Fibroblast of pulmonary artery (primary cell): Measurements from ENCODE around the gene SPDEF.

ENCODE experiments used
- DNase-seq: peaks from one replicate; pipeline ENCODE4 v3.0.0-alpha.2; 2010; ENCODE audit warnings: low read depth
- H3K4me3 ChIP-seq: replicated peaks from 2 replicates; pipeline ENCODE4 v1.5.1; 2011; ENCODE audit warnings: low read depth, mild to moderate bottlenecking, control low read depth, low read length, moderate library complexity
- TF ChIP-seq, protein P1 (sequence below): IDR thresholded peaks from 2 replicates; pipeline ENCODE4 v1.5.1; 2011; ENCODE audit warnings: mild to moderate bottlenecking, control low read depth, low read length, inconsistent platforms; ENCODE audit errors: missing control alignments

SPDEF gene

DNA sequence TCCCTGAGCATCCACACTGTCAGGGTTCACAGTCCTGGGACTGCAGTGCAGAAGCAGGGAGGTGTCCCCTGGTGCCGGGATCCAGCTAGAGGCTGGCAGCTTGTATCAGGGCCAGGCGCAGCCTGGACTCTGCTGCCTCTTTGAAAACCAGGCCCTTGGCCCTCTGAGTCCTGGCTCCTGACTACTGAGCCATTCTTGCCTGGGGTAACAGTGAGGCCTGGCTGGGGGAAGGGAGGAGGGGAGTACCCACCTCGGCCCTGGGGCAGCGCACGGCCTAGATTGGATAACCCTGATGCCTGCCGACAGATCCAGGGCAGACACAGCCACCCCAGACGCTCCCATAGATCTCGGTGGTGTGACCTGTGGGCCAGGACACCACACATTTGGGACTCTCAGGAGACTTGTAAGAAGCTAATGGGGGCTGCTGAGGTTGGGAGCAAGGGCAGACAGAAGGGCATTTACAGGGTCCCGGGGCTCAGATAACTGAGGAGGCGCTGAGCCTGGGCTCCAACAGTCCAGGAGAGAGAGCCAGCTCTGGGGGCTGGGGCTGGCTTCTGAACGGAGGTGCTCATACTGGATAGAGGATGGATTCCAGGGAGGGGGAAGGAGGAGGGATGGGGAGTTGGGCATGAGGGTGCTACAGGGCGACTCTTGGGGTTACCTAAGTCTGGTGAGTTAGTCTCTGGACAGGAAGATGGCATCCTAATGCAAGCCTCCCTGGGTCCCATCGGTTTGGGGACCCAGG, 30.5 kb downstream of the SPDEF start:
- TF ChIP-seq, protein P1, sequence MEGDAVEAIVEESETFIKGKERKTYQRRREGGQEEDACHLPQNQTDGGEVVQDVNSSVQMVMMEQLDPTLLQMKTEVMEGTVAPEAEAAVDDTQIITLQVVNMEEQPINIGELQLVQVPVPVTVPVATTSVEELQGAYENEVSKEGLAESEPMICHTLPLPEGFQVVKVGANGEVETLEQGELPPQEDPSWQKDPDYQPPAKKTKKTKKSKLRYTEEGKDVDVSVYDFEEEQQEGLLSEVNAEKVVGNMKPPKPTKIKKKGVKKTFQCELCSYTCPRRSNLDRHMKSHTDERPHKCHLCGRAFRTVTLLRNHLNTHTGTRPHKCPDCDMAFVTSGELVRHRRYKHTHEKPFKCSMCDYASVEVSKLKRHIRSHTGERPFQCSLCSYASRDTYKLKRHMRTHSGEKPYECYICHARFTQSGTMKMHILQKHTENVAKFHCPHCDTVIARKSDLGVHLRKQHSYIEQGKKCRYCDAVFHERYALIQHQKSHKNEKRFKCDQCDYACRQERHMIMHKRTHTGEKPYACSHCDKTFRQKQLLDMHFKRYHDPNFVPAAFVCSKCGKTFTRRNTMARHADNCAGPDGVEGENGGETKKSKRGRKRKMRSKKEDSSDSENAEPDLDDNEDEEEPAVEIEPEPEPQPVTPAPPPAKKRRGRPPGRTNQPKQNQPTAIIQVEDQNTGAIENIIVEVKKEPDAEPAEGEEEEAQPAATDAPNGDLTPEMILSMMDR: no peak
- no peak for DNase-seq
- H3K4me3 ChIP-seq: no peak overlapping the region

DNA sequence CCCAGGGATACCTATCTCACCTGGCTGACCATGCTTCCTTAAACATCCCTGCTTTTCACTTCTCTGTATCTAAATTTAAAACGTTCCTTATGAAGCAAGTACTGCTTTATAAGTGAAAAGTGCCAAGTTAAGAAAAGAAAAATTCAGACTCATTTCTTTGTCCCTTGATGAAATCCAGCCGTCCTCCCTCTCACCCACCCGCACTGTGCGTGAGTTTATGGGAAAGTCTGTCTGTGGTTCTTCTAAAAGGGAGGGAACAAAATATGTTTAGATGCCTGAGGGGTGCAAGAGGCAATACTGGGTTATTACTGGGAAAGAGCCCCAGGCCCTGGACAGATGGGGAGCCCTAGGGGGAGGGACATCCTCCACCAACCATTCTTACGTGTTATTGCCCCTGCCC, 31.2 kb downstream of the SPDEF start:
- no peak overlapping the region for H3K4me3 ChIP-seq
- TF ChIP-seq, protein P1: no peak
- no peak for DNase-seq

DNA sequence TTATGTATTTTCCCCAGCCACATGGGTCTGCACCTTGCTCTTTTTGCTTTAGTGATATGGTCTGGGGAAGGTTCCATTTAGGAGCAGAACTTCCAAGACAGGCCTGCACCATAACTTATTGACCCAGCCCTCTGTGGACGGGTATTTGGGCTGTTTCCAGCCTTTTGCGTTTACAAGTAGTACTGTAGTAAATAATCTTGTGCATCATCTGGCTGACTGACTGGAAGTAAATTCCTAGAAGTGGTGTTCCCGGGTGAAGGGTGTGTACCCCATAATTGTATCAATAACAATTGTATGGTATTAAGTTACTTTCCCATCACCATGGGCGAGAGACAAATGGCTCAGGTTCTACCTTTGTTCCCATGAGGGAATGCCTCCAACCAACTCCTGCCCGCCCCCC, 31.6 kb downstream of the SPDEF start:
- H3K4me3 ChIP-seq: no peak overlapping the region
- TF ChIP-seq, protein P1: no peak

DNA sequence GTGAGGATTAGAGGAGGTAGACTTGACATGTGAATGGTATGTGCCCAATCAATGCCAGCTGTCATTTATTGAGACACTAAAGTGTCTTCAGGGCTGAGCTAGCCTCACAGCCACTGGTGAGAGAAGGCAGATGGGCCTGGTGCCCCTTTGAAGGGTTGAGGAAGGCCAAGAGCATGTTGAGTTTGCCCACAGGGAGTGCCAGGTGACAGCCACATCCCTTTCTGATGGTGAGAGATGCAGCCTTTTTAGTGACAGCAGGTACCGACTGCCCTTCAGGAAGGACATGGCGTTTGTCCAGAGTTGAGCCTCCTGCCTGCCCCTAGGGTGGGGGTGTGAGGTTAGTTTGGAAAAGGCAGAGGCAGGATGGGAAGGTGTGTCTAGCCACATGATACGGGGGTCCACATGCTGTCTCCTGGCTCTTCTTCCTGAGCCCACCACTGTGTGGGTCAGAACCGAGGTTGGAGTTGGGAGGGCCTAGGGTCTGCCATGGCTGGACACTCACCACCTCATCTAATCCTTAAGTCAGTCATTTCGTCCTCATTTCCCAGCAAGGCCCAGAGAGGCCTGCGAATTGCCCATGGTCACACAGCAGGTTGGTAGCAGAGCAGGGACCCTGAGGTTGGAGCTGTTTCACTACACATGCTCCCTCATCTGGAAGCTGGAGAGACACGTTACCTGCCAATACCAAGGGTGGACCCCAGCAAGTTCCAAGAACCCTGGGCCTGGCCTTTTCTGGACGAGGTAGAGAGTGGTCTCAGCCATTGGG, 32.5 kb downstream of the SPDEF start:
- no peak for DNase-seq
- H3K4me3 ChIP-seq: no peak overlapping the region
- TF ChIP-seq, protein P1: no peak

More for the DNA sequence above, 31.6 kb downstream of the SPDEF start:
- no peak for DNase-seq

DNA sequence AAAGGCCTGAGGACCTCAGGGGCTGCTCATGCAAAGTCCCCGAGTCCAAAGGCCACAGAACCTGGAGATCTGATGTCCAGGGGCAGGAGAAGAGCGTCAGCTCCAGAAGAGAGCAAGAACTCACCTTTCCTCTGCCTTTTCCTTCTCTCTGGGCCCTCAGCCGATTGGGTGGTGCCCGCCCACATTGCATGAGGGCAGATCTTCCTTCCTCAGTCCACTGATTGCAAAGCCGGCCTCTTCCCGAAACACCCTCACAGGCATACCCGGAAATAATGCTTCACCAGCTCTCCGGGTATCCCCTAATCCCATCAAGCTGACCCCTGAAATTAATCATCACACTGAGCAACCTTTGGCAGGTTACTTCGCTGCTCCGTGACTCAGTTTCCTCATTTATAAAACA, 33.4 kb downstream of the SPDEF start:
- DNase-seq: no peak
- TF ChIP-seq, protein P1: no peak
- H3K4me3 ChIP-seq: no peak overlapping the region

DNA sequence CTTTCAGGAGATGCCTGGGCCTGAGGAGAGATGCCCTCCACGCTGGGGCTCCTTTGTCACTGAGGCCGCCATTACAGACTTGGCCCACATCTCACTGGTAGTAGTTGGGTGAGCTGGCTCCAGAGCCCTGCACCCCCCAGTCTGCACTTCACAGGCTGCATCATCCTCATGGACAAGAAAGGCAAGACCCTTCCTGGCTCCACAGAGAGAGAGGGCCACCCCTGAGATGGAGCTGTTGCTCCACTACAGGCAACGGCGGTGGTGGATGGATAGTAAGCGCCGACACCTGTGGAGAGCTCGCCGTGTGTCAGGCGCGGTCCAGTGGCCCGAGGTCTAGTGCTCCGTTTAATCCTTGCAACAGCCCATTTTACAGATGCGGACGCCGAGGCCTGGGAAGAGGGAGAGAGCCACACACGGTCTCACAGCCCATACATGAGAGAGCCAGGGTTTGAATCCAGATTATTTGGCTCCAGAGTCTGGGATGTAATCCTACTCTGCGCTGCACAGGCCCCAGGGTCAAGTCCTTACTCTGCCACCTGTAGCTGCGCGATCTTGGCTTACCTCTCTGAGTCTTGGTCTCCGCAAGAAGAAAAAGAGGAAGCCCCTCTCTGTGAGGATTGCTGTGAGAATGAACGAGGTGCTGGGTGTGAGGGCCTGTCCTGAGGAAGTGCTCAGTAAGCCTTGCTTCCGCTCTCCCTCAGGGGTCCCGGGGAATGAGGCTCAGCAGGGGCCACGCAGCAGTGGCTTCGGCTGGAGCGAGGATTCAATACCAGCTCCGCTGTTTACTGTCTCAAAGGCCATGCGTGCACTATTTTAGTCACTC, 34.5 kb downstream of the SPDEF start:
- DNase-seq: no peak
- TF ChIP-seq, protein P1: no peak
- no peak overlapping the region for H3K4me3 ChIP-seq
